ENCODE data around the gene PWP2. TPM values are rescaled to one million over a fixed set of nuclear protein-coding genes. Genes with fewer than 3 reads are reported as not detected.
"Not testable (repeated sequence)": the region's sequence is repeated elsewhere in the genome, so short reads cannot be mapped to it uniquely, and the experiment has no call there.

The PWP2 gene
- polyA plus RNA-seq (2011; rRNA removed) = 3.0 and 5.8 TPM in 2 replicates
- polyA plus RNA-seq (2012; cell fraction: cytosol; rRNA removed) = 1.6 and 3.0 TPM in 2 replicates
- polyA plus RNA-seq (2012; cell fraction: nucleus; rRNA removed) = 7.9 and 8.8 TPM in 2 replicates
- 8.7 to 10.7 TPM (median 9.8 TPM) in 3 replicates for polyA plus RNA-seq (2017; fragmentation: RNase III; extraction: RNeasy Plus Mini Kit Qiagen cat#74134 plus additional on column Dnase treatment)
- polyA minus RNA-seq (2011; rRNA and poly(A)+ RNA removed) = 0.73 and 8.7 TPM in 2 replicates

DNA sequence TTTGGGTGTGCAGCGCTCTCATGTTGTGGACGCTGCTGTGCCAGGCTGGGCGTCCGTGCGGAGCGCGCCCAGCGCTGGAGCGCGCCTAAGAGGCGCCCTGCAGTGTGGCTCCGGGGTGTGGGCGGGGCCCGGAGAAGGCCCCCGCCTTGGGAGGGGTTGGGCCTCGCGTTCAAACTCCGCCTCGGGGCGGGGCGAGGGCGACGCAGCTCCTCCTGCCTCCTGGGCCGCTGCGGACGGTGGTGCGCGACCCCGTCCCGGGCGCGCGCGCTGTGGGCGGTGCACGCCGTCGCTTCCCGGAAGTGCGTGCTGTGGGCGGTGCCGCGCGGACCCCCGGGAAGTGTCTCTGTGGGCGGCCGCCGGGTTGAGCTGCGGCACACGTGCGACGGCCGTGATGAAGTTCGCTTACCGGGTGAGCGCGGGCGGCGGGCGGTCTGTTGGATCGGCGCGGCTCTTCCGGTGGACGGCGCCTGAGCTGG, at the start of gene PWP2:
TSS of gene PWP2 (plus strand) at position 374 of the 476 bp plus-strand sequence. CDS start at position 392, 18 bp downstream.
- FAIRE-seq; H3K9me3 ChIP-seq; CTCF ChIA-PET; H3K4me3 ChIP-seq; DNase-seq (ENCODE audit: low read depth in 1 of 2, low spot score in 1 of 2); H3K4me1 ChIP-seq; H3K4me2 ChIP-seq; POLR2A ChIA-PET: not testable (repeated sequence)
- peak; percentile 89 to 95 for ATAC-seq
- H3K27ac ChIP-seq = peak within 1 kb of the TSS in 1 of 2 experiments; percentile 66; a peak in 1 of 6 replicates
- no CpG with 5 or more reads among the region's 66 CpGs for WGBS (ENCODE audit: missing lambda C conversion rate)
- TF ChIP-seq, protein P1, sequence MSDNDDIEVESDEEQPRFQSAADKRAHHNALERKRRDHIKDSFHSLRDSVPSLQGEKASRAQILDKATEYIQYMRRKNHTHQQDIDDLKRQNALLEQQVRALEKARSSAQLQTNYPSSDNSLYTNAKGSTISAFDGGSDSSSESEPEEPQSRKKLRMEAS (IDR thresholded peaks at IDR 0.05) = 0 out of 2 replicates have a peak, but pooled peaks have one; percentile 39
- TF ChIP-seq POLR2A (IDR thresholded peaks at IDR 0.05; ENCODE audit: low read length) = peak; percentile 19; the same call in 1 of the 2 replicates

DNA sequence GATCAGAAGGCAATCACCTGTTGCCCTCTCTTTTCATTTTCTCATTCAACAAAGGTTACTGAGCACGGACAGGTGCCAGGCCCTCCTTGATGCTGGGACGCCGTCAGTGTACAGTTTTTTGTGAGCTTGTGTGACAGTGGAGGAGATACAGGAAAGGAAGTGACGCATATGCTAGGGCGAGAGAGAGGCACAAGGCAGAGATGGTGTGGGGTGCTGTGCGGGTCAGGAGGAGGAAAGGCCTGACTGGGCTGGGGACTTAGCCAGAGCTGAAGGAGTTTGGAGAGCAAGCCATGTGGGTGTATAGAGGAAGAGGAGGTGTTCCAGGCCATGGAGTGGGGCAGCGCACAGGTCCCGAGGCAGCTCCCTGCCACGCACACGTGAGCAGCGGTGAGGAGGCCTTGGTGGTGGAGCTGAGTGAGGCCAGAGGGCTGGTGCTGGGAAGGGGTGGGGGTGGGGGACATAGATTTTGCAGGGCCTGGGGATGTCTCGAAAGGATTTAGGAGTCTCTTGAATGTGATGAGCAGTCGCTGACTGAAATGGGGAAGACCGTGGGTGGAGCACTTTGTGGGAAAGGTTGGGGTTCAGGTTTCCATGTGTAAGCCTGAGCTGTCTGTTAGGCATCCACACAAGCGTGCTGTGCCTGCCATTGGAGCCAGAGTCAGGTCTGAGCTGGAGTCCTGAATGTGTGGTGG, 49.1 kb upstream of the PWP2 start:
- H3K9me3 ChIP-seq = no peaks in the 10 kb centered on the region
- DNase-seq (ENCODE audit: low read depth in 1 of 2, low spot score in 1 of 2) (no peak), ATAC-seq (no peak), FAIRE-seq (no peak)
- CTCF ChIA-PET = interaction anchor here (0.7 to 1.2 kb wide), 2 partner anchors 12 to 247 kb away, joined by 3 to 4 read pairs; no protein-coding TSS in a partner anchor
- no peak for TF ChIP-seq SMC3 (IDR thresholded peaks at IDR 0.05)
- TF ChIP-seq ZSCAN20 (CRISPR knock-in tag; IDR thresholded peaks at IDR 0.05) = no peak
- TF ChIP-seq JUNB (IDR thresholded peaks at IDR 0.05) = no peak
- no peak for TF ChIP-seq KDM1A (IDR thresholded peaks at IDR 0.05; ENCODE audit: low read depth)
- no peak for TF ChIP-seq HDAC2 (IDR thresholded peaks at IDR 0.05)
- no peak for TF ChIP-seq ZFP36 (IDR thresholded peaks at IDR 0.05; ENCODE audit: borderline replicate concordance, partially characterized antibody)
- no peak for TF ChIP-seq RARB (CRISPR knock-in tag; IDR thresholded peaks at IDR 0.05)
- TF ChIP-seq, protein P2, sequence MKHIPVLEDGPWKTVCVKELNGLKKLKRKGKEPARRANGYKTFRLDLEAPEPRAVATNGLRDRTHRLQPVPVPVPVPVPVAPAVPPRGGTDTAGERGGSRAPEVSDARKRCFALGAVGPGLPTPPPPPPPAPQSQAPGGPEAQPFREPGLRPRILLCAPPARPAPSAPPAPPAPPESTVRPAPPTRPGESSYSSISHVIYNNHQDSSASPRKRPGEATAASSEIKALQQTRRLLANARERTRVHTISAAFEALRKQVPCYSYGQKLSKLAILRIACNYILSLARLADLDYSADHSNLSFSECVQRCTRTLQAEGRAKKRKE (CRISPR knock-in tag; IDR thresholded peaks at IDR 0.05; ENCODE audit: low read depth) = no peak
- H3K4me1 ChIP-seq = 0 out of 3 replicates have a peak, but pooled peaks cover 2% of the 10 kb centered on the region
- no peak overlapping the region for H3K4me2 ChIP-seq
- no peak overlapping the region for H3K4me3 ChIP-seq
- POLR2A ChIA-PET = interaction anchor here (0.6 kb wide), 1 partner anchor 108 kb away, joined by 3 read pairs; no protein-coding TSS in a partner anchor
- WGBS (ENCODE audit: missing lambda C conversion rate) = 93% methylated on average over 15 of the region's 15 CpGs
- no peak overlapping the region for H3K27ac ChIP-seq

DNA sequence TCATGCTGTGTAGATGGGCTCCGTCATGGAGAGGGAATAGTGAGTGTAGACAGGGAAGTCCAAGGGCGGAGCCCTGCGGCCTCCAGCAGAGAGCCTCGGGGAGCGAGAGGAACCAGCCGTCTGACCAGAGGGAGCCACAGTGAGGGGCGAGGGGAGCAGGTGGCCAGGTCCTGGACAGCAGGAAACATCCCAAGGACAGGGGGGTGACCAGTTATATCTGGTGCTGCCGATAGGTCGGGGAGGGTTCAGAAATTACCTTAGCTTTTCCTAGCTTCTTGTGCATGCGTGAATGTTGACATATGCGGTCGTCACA, 48.6 kb upstream of the PWP2 start:
- WGBS (ENCODE audit: missing lambda C conversion rate) = 90% methylated on average over 12 of the region's 12 CpGs
- no peak overlapping the region for H3K4me2 ChIP-seq
- ATAC-seq (no peak), DNase-seq (ENCODE audit: low read depth in 1 of 2, low spot score in 1 of 2) (no peak), FAIRE-seq (no peak)
- TF ChIP-seq CBX2 (IDR thresholded peaks at IDR 0.05; ENCODE audit: borderline replicate concordance, low read depth) (no peak), HEYL (CRISPR knock-in tag; IDR thresholded peaks at IDR 0.05) (no peak), HOXA7 (CRISPR knock-in tag; IDR thresholded peaks at IDR 0.05) (no peak)
- TF ChIP-seq, protein P3, sequence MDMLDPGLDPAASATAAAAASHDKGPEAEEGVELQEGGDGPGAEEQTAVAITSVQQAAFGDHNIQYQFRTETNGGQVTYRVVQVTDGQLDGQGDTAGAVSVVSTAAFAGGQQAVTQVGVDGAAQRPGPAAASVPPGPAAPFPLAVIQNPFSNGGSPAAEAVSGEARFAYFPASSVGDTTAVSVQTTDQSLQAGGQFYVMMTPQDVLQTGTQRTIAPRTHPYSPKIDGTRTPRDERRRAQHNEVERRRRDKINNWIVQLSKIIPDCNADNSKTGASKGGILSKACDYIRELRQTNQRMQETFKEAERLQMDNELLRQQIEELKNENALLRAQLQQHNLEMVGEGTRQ (IDR thresholded peaks at IDR 0.05) = no peak
- TF ChIP-seq, protein P4, sequence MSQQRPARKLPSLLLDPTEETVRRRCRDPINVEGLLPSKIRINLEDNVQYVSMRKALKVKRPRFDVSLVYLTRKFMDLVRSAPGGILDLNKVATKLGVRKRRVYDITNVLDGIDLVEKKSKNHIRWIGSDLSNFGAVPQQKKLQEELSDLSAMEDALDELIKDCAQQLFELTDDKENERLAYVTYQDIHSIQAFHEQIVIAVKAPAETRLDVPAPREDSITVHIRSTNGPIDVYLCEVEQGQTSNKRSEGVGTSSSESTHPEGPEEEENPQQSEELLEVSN (IDR thresholded peaks at IDR 0.05; ENCODE audit: borderline replicate concordance, low read depth) = no peak
- TF ChIP-seq, protein P5, sequence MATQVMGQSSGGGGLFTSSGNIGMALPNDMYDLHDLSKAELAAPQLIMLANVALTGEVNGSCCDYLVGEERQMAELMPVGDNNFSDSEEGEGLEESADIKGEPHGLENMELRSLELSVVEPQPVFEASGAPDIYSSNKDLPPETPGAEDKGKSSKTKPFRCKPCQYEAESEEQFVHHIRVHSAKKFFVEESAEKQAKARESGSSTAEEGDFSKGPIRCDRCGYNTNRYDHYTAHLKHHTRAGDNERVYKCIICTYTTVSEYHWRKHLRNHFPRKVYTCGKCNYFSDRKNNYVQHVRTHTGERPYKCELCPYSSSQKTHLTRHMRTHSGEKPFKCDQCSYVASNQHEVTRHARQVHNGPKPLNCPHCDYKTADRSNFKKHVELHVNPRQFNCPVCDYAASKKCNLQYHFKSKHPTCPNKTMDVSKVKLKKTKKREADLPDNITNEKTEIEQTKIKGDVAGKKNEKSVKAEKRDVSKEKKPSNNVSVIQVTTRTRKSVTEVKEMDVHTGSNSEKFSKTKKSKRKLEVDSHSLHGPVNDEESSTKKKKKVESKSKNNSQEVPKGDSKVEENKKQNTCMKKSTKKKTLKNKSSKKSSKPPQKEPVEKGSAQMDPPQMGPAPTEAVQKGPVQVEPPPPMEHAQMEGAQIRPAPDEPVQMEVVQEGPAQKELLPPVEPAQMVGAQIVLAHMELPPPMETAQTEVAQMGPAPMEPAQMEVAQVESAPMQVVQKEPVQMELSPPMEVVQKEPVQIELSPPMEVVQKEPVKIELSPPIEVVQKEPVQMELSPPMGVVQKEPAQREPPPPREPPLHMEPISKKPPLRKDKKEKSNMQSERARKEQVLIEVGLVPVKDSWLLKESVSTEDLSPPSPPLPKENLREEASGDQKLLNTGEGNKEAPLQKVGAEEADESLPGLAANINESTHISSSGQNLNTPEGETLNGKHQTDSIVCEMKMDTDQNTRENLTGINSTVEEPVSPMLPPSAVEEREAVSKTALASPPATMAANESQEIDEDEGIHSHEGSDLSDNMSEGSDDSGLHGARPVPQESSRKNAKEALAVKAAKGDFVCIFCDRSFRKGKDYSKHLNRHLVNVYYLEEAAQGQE (IDR thresholded peaks at IDR 0.05) = no peak
- no peak overlapping the region for H3K4me3 ChIP-seq
- H3K27ac ChIP-seq = no peak overlapping the region
- H3K4me1 ChIP-seq = 0 out of 3 replicates have a peak, but pooled peaks cover 2% of the 10 kb centered on the region
- CTCF ChIA-PET = interaction anchor here (0.7 to 1.2 kb wide), 2 partner anchors 11 to 248 kb away, joined by 3 to 4 read pairs; no protein-coding TSS in a partner anchor
- POLR2A ChIA-PET = no interaction called here
- no peaks in the 10 kb centered on the region for H3K9me3 ChIP-seq

Measured in A549 (cell line).